CD4-positive, alpha-beta T cell treated with Interleukin-6 at 100 ng/mL for 8 hours (primary cell): ENCODE measurements around the gene CMTM3.
"Not testable (repeated sequence)": the region's sequence is repeated elsewhere in the genome, so short reads cannot be mapped to it uniquely, and the experiment has no call there.

Experiments
- DNase-seq: peaks from one replicate; pipeline ENCODE4 v3.0.0-alpha.2; 2020; ENCODE audit warnings: mixed read lengths, low spot score

The CMTM3 gene

DNA sequence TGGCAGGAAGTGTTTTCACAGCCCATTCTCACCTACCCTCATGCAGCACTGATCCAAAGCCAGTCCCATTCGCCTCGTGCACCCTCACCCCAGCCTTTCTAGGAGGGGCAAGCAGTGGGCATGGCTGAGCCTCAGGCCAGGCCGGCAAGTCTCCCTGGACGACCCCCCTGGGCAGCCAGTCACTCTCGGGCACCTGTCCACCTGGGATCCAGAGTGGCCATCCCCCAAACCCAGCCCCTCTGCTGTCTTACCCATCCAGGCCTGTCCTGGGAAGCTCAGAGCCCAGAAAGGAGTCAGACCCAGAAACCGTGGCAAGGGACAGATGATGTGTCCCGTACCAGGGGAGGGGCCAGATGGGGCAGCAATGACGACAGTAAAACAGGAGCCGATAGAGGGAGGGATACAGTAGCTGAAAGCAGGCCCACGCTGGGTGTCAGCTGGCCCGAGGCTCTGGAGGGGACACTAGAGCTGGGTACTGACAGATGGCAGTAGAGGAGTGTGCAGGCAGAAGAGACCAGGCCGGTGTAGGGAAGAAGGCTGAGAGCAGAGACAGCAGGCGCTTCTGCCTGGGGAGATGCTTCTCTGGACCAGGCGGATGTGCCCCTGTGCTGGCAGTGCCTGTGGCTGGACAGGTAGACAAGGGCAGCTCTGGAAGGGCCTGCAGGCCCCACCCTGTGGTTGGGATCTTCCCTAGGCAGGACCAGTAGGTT lies 5.8 kb downstream of the CMTM3 start:
- no peak for DNase-seq

GRCh38 chr16:66611911-66612310 lies 7.4 kb downstream of the CMTM3 start:
- DNase-seq, result not testable (repeated sequence)

GRCh38 chr16:66612422-66612821 lies 7.9 kb downstream of the CMTM3 start:
- no peak for DNase-seq

- DNase-seq, result no peak
Measured at GRCh38 chr16:66614161-66614802, 9.8 kb downstream of the CMTM3 start.

DNA sequence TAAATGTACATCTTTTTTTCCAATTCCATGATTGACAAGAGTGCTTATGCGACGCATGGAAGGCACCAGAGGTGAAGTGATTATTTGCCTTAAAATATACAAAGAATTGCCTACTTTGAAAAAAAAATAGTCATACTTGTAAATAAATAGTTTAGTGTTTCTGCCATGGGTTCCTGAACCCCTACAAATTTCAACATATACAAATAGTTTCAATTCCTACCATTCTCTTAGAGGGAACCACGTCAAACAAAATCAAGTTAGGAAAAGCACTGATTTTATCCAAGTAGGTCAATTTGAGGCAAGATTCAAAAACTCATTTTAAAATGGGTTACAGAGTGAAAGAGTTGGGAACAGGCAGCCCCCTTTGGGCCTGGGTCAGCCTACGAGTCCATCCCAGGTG lies 11.7 kb downstream of the CMTM3 start:
- no peak for DNase-seq

DNA sequence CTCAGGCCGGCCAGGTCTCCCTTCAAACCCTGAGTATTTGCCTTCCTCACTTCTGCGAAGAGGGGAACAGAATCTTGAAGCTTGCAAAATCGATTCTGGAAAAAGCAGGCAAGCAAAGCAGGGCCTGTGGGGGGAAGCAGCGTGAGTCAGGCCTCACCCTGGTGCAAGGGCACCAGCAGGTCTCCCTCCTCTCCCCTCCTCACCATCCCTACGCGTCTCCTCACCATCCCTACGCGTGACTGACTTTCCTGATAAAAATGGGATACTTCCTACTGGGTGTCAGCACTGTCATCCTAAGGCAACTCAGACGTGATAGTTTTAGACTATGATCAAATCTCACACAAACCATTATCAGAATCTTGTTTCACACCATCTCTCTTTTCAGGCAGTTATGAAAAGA lies 12.1 kb downstream of the CMTM3 start:
- no peak for DNase-seq

GRCh38 chr16:66617010-66617434 lies 12.5 kb downstream of the CMTM3 start:
- DNase-seq, result no peak

GRCh38 chr16:66617728-66618127 lies 13.2 kb downstream of the CMTM3 start:
- DNase-seq, result no peak

DNA sequence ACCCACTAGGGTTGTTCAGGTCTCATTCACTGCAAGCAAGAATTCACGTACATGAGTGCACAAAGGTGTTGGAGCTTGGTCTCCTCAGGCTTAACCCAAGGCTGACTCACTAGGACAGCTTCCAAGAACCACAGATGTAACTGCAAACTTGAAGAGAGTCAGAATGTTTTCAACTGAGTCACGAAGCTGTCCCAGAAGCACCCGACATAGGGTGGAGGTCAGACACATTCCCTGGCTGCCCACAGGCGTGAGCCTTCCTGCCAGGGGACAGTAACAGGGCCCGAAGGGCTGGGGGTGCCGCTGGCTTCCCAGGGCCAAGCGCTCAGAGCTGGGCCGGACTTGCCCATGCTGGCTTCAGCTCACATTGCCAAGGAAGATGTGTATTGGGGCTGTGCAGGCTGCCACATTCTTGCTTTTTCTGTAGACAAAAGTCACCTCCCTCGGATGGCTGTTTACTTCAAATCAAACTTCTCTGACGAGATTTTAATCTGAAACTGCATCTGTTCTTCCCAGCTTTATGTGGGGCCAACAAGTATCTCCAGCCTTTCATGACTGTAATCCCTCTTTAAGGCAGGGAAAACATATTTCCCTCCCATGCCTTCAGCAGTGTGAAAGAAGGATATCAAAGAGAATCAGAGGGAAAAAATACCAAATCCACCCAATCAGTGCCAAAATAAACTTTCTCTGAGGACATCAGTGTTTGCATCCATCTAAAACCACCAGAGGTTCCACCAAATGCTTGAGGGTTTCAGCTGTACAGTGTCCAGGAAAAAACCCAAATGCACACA lies 14.3 kb downstream of the CMTM3 start:
- DNase-seq, result no peak

GRCh38 chr16:66619534-66620428 lies 15.3 kb downstream of the CMTM3 start:
- no peak for DNase-seq

DNA sequence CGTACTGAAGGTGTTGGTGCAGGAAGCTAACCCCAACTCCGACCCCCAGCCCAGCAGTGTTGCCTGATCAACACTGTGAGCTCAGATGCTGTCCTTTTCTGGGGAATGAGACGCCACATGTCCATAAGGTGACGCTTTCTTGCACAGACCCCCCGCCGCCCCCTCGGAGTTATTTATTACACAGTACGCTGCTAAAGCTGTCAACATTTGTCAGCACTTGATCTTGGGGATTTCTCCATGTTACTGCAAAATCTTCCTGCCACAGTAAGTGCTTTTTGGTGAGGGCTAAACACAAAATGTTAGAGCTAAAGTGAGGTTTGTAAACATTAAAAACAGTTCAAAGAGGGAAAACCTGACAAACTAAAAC lies 15.9 kb downstream of the CMTM3 start:
- no peak for DNase-seq

DNA sequence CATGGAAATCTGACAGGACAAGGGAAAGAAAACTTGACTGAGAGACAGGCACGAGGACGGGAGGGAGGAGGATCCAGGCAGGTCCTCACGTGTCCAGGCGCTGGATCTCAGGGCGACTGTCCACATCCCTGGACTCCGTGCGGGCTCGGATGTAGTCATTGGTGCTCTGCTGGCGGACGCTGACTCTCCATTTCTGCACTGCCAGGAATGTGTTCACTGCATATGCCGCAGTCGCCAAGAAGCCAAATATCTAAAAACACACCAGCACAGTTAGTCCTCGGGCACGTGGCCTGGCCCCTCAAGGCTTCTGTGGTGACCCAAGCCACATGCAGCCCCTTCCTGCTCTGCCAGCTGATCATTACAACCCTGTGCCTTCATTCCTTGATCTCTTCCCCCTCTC lies 17.5 kb downstream of the CMTM3 start:
- no peak for DNase-seq

GRCh38 chr16:66622863-66623262 lies 18.4 kb downstream of the CMTM3 start:
- DNase-seq, result no peak

DNA sequence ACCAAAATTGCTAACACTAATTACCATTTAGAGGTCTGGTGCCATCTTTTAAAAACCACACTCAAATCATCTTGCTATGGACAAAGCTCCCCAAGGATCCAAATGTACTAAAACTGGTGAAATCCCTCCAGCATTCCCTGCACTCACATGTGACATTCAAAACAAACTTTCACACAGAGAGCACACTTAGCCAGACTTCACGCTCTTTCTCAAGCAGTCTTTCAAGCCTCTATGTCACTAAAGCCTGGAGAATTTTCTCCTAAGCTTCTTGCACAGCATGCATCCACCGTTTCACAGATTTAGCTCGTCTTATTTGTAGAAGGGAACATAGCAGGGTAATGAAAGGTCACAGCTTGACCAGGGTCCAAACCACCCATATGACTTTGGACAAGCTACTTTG lies 19.3 kb downstream of the CMTM3 start:
- no peak for DNase-seq

GRCh38 chr16:66627611-66628378 lies 23.3 kb downstream of the CMTM3 start:
- DNase-seq, result not testable (repeated sequence)

DNA sequence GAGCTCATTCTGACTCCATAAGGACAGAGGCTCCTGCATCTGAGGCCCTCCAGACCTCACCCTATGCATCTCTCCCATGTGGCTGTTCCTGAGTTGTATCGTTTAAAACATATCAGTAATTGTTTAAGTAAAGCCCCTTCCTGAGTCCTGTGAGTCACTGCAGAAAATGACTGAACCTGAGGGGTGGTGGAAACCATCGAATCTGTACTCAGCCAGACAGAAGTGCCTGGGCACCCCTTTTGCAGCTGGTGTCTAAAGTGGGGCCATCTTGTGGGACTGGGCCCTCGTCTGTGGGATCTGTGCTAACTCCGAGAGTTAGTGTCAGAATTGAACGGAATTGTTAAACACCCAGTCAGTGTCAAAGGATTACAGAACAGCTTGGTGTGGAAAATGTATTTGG lies 25.4 kb downstream of the CMTM3 start:
- DNase-seq, result no peak

- not testable (repeated sequence) for DNase-seq
Measured at GRCh38 chr16:66630561-66631260, 26.2 kb downstream of the CMTM3 start.

DNA sequence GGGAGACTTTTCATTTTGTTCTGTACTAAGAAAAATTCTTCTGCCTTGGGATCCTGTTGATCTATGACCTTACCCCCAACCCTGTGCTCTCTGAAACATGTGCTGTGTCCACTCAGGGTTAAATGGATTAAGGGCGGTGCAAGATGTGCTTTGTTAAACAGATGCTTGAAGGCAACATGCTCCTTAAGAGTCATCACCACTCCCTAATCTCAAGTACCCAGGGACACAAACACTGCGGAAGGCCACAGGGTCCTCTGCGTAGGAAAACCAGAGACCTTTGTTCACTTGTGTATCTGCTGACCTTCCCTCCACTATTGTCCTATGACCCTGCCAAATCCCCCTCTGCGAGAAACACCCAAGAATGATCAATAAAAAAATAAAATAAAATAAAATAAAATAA lies 27.1 kb downstream of the CMTM3 start:
- DNase-seq, result not testable (repeated sequence)

DNA sequence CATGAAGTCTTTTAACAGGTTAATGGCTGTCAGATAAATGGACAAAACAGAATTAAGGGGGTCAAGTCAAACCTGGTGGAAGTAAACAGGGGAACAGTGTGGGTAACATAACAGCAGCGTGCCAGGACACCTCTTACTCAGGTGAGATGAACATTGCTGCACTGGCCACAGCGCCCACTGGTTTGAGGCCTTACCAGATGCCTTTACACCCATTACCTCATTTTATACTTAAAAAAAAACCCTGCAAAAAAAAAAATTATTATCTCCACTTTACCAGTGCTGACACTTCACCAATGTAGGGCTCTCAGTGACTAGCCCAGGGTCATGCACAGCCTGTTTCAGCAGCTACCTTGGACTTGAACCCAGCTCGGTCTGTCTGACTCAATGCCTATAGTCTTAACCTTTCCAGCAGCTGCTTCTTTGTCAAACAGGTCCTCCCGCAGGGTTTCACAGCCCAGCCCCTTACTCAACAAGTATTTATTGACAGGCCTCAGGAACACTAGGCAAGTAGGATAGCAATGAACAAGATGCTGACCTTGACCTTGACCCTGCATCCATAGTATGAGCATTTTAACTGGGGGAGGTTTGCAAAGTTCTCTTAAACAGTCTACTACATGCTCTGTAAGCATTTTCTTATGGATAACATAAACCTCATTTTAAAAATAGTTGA lies 30.2 kb downstream of the CMTM3 start:
- DNase-seq, result no peak

GRCh38 chr16:66635406-66635805 lies 30.9 kb downstream of the CMTM3 start:
- DNase-seq, result no peak
